ENCODE measurements around the gene TRPM2.
A peak's percentile ranks its signal among the peaks of the same experiment; 100 is the strongest.

TRPM2 gene

GRCh38 chr21:44483288-44484237, 130.1 kb downstream of the TRPM2 start:
- DNase-seq (ENCODE audit: low read depth): no peak
- no peak overlapping the region for H3K4me3 ChIP-seq (ENCODE audit: low read depth, low read length)
- no peak for TF ChIP-seq CTCF (IDR thresholded peaks at IDR 0.05; ENCODE audit: insufficient read depth, low read depth, low read length, missing control alignments)

GRCh38 chr21:44484498-44485253, 131.3 kb downstream of the TRPM2 start:
- no peak for DNase-seq (ENCODE audit: low read depth)
- no peak overlapping the region for H3K4me3 ChIP-seq (ENCODE audit: low read depth, low read length)
- TF ChIP-seq CTCF (IDR thresholded peaks at IDR 0.05; ENCODE audit: insufficient read depth, low read depth, low read length, missing control alignments): no peak

- H3K4me3 ChIP-seq (ENCODE audit: low read depth, low read length): no peak overlapping the region
- no peak for TF ChIP-seq CTCF (IDR thresholded peaks at IDR 0.05; ENCODE audit: insufficient read depth, low read depth, low read length, missing control alignments)
- DNase-seq (ENCODE audit: low read depth): no peak
Measured at GRCh38 chr21:44485254-44485793, 131.9 kb downstream of the TRPM2 start.

GRCh38 chr21:44485796-44486195, 132.4 kb downstream of the TRPM2 start:
- no peak overlapping the region for H3K4me3 ChIP-seq (ENCODE audit: low read depth, low read length)
- no peak for TF ChIP-seq CTCF (IDR thresholded peaks at IDR 0.05; ENCODE audit: insufficient read depth, low read depth, low read length, missing control alignments)
- no peak for DNase-seq (ENCODE audit: low read depth)

GRCh38 chr21:44486302-44486701, 132.9 kb downstream of the TRPM2 start:
- TF ChIP-seq CTCF (IDR thresholded peaks at IDR 0.05; ENCODE audit: insufficient read depth, low read depth, low read length, missing control alignments): no peak
- no peak for DNase-seq (ENCODE audit: low read depth)
- H3K4me3 ChIP-seq (ENCODE audit: low read depth, low read length): no peak overlapping the region

- H3K4me3 ChIP-seq (ENCODE audit: low read depth, low read length): no peak overlapping the region
- peak; percentile 49 for DNase-seq (ENCODE audit: low read depth)
- peak; percentile 46 for TF ChIP-seq CTCF (IDR thresholded peaks at IDR 0.05; ENCODE audit: insufficient read depth, low read depth, low read length, missing control alignments)
Measured at GRCh38 chr21:44487831-44488230, 134.4 kb downstream of the TRPM2 start.

Data from GM12865 (cell line).